Measurements from ENCODE around the gene CDC14A.

CDC14A gene

DNA sequence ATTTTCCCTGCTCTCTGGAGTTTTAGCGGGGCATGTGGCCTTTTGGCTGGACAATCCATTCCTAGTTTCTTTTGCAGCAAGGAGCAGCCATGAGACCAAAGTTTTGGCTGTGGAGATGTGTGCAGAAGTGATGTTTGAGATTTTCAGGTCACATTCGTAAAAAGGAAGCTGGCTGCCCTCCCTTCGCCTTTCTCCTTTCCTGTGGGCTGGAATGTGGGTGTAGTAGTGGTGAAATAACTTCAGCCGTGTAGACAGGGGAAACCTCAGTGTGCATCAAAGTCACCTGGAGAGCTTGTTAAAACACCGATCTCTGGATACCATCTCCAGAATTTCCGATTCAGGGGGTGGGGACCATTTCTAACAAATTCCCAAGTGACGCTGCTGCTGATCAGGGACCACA is 180.3 kb downstream of the CDC14A start:
- DNase-seq (ENCODE audit: low read depth in 2 of 2) = no peak

DNA sequence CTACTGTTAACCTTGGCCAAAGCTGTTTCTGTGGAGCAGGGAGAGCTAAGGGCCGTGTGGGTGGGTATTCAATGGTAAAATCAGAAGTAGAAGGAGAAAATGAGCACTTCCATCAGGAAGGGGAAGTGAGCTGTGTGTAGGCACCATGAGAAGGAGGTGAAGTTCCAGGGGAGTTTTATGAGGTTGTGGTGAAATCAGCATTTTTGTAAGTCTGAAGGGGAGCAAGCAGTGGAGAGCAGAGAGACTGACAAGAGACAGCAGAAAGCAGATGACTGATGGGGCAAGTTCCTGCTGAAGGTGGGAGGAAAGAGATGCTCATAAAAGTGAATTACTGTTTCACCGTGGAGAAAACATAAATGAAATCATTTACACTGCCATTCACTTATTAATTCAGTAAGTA is 183.0 kb downstream of the CDC14A start:
- DNase-seq (ENCODE audit: low read depth in 2 of 2) = no peak

DNA sequence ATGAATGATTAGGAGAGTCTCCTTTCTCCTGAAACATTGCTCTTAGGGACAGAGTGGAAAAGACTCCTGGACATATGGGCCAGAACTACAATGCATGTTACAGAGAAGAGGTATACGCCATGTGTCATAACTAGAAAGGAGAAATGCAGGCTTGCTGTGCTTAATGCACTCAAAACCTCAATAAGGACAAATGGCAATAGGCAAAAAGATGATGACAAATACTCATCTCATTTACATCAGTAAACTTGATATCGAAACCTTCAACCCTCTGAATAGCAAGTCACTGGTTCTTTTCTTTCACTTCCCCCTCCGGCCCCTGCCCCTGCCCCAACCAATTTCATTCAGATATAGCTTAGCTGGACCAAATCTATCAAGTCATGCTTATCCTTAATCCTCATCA is 183.7 kb downstream of the CDC14A start:
- DNase-seq (ENCODE audit: low read depth in 2 of 2) = no peak

DNA sequence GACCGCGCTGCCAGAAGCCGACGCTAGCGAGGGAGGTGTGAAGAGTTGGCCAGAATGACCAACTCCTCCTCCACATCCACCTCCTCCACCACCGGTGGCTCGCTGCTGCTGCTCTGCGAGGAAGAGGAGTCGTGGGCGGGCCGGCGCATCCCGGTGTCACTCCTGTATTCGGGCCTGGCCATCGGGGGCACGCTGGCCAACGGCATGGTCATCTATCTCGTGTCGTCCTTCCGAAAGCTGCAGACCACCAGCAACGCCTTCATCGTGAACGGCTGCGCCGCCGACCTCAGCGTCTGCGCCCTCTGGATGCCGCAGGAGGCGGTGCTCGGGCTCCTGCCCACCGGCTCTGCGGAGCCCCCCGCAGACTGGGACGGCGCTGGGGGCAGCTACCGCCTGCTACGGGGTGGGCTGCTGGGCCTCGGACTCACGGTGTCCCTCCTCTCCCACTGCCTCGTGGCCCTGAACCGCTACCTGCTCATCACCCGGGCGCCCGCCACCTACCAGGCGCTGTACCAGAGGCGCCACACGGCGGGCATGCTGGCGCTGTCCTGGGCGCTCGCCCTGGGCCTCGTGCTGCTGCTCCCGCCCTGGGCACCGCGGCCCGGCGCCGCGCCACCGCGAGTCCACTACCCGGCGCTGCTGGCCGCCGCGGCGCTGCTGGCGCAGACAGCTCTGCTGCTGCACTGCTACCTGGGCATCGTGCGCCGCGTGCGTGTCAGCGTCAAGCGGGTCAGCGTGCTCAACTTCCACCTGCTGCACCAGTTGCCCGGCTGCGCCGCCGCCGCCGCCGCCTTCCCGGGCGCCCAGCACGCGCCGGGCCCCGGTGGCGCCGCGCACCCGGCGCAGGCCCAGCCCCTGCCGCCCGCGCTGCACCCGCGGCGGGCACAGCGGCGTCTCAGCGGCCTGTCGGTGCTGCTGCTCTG is 186.9 kb downstream of the CDC14A start:
- no peak for DNase-seq (ENCODE audit: low read depth in 2 of 2)

DNA sequence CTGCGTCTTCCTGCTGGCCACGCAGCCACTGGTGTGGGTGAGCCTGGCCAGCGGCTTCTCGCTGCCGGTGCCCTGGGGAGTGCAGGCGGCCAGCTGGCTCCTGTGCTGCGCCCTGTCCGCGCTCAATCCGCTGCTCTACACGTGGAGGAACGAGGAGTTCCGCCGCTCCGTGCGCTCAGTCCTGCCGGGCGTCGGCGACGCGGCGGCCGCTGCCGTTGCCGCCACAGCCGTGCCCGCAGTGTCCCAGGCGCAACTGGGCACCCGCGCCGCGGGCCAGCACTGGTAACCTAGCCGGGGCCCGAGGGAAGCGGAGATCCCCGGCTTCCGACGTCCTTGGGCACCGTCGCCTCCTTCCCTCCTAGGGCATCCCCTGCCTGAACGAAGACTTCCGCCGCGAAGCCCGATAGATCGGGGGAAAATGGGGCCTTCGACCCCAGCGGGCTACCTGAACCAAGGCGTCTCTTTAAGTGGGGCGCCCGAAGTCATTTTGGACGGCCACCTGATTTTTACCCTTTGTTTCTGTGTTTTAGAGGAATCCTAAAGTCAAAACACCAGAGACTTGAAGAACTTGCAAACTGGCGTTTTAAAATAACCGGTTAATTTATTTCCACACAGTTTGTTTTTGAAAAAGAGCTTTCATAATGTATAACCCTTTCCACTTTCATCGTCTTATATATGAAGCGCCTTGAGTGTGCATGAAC is 187.7 kb downstream of the CDC14A start:
- no peak for DNase-seq (ENCODE audit: low read depth in 2 of 2)

DNA sequence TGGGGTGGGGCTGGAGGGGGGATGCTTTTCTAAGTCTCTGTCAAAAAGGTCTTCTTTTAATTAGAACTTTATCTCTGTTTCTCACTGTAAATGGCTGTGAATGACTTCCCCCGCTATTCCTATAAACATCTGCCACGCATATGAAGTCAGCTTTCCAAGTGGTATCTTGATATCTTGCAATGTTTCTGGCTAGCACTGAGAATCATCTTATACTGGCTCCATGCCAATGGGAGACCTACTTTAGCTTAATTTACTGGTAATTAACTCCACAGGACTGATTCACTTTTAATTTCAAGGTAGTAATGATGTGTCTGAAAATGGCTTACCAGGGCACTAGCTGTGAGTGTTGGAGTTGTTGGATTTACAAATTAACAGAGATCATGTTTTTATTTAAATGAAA is 190.0 kb downstream of the CDC14A start:
- no peak for DNase-seq (ENCODE audit: low read depth in 2 of 2)

DNA sequence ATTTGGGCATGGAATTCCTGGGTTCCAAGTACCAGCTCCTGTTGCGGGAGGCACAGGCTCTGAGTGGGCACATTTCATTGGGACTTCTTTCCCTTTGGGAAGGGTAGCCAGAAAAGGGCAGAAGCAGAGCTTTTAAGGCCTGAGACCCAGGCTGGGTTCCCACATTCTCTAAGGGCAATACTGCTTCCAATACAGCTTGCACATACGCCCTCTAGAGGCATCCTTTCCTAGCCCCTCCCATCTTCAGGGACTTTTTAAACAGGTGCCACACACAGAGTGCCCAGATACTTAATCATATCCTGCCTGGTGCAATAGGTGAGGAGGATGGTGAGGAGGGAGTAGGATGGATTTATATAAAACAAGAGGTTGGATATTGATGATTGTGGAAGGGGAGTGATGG is 191.3 kb downstream of the CDC14A start:
- DNase-seq (ENCODE audit: low read depth in 2 of 2) = no peak

DNA sequence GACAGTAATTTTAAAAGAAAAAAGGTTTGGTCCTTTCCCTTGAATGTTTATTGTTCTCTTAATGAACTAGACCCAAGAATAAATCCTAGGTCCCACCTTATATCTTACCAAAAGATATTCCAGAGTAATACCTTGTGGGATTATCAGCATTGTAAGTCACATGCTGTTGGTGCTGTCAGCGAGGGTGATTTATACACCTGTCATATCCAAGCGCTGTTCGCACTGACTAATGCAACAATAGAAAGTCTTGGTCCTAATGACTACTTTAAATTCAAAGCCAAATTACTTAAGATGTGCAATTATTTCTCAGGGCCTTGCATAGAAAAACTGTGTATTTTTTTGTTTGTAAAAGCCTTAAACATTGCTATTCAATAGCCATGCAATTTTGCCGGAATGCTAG is 192.5 kb downstream of the CDC14A start:
- no peak for DNase-seq (ENCODE audit: low read depth in 2 of 2)

DNA sequence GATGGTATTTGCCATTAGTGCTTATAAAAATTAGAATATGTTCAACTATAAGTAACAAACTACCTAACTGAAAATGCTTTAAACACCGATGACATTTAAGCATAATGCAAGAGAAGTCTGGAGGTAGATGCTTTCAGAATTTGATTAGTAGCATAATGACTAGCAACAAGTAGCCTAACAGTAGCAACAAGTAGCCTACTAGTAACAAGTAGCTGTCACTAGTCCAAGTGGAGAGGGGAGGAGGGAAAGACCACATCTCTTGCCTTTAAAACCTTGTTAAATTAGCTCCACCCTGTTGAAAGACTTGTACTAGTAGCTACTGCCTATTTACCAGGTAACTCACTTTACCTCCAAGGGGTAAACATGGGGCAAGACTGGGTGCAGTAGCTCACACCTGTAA is 193.5 kb downstream of the CDC14A start:
- DNase-seq (ENCODE audit: low read depth in 2 of 2) = no peak

DNA sequence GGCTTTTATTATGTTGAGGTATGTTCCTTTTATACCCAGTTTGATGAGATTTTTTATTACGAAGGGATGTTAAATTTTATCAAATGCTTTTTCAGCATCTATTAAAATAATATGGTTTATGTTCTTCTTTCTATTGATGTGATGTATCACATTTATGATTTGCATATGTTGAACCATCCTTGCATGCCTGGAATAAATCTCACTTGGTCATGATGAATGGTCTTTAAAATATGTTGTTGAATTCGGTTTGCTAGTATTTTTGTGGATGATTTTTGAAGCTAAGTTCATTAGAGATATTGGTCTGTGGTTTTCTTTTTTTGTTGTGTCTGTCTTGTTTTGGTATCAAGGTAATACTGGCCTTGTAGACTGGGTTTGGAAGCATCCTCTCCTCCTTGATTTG is 199.7 kb downstream of the CDC14A start:
- no peak for DNase-seq (ENCODE audit: low read depth in 2 of 2)

DNA sequence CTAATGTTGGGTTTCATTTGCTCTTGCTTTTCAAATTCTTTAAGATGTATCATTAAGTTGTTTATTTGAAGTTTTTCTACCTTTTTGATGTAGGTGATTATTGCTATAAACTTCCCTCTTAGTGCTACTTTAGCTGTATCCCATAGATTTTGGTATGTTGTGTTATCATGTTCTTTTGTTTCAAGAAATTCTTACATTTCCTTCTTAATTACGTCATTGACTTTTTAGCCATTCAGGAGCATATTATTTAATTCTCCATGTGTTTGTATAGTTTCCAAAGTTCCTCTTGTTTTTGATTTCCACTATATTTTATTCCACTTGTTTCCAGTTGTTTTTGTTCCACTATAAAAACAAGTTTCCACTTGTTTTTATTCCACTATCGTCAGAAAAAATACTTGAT is 200.6 kb downstream of the CDC14A start:
- DNase-seq (ENCODE audit: low read depth in 2 of 2) = no peak

DNA sequence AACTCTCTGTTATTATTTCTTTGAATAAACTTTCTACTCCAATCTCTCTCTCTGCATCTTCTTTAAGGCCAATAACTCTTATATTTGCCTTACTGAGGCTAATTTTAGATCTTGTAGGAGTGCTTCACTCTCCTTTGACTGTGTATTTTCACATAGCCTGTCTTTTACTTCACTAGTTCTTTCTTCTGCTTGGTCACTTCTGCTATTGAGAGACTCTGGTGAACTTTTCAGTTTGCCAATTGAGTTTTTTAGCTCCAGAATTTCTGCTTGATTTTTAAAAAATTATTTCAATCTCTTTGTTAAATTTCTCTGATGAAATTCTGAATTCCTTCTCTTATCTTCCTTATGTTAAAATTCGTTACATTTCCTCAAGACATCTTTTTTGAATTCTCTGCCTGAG is 203.9 kb downstream of the CDC14A start:
- no peak for DNase-seq (ENCODE audit: low read depth in 2 of 2)

DNA sequence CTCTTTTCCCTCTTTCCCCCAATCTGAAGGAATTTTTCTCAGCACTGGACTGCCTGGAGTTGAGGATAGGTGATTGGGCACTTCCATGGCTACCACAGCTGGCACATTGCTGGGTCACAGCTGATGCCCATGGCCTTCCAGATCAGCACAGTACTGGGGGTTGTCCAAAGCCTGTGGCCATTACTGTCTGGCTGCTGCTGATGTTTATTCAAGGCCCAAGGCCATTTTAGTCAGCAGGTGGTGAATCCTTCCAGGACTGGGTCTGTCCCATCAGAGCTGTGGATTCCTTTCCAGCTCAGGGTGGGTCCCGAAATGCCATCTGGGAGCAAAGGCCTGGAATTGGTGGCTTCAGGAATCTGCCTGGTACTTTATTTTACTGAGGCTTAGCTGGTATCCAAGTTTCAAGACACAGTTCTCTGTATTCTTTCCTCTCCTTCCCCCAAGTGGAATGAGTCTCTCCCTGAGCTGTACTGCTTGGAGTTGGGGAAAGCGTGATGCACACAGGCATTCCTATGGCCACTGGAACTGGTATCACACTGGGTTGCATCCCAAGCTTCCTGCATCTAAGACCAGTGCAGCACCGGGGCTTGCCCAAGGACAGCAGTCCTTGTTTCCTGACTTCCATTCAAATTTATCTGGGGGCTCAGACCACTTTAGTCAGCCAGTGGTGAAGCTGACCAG is 204.8 kb downstream of the CDC14A start:
- DNase-seq (ENCODE audit: low read depth in 2 of 2) = no peak

DNA sequence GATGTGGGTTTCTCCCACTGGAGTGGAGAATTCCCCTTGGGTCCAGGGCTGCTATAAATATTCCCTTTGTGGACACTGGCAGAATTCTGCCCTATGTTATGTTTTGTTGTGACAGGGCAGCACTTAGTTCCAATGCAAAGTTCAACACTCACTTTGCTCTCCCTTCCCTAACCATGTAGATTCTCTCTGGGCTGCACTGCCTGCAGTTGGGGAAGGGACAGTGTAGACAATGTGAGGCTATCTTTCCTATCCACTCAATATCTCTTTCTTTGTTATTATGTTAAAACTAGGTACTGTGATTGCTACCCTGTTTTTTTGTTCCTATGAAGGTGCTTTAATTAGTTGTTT is 205.3 kb downstream of the CDC14A start:
- no peak for DNase-seq (ENCODE audit: low read depth in 2 of 2)

DNA sequence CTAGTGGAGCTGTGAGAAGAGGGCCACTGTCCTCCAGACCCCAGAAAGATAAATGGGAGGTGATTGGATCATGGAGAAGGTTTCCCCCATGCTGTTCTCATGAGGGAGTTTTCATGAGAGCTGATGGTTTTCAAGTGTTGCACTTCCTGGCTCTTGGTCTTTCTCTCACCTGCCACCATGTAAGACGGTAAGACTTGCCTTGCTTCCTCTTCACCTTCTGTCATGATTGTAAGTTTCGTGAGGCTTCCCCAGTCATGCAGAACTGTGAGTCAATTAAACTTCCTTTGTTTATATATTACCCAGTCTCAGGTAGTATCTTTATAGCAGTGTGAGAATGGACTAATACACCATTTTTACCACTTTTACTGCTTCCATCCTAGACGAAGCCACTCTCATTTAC is 213.2 kb downstream of the CDC14A start:
- no peak for DNase-seq (ENCODE audit: low read depth in 2 of 2)

DNA sequence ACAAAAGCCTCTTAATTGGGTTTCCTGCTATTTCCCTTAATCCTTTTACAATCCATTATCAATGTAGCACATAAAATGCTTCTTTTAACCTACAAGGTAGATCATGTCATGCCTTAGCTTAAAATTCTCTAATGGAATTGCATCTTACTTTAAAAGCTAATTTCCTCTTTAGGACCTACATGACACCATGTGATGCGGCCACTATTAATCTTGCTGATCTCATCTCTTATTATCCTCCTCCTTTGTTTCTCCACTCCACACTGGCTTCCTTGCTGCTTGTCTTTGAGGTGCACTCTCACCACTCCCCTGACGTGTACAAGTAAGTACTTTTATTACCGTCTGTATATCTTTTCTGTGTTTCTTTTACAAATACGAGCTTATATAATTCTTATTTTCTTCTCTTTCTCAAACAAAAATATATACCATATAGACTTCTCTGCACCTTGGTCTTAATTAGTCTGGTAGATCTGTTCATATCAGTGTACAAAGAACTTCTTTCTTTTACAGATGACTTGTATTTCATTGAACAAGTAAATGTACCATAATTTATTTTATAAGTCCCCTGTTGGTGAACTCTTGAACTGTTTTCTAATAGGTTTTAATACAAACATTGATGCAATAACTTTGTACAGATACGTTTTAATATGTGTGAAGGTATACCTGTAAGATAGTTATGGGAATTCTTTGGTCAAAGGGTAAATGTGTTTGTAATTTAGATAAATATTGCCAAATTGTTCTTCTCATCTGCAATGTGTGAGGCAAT is 213.8 kb downstream of the CDC14A start:
- no peak for DNase-seq (ENCODE audit: low read depth in 2 of 2)

DNA sequence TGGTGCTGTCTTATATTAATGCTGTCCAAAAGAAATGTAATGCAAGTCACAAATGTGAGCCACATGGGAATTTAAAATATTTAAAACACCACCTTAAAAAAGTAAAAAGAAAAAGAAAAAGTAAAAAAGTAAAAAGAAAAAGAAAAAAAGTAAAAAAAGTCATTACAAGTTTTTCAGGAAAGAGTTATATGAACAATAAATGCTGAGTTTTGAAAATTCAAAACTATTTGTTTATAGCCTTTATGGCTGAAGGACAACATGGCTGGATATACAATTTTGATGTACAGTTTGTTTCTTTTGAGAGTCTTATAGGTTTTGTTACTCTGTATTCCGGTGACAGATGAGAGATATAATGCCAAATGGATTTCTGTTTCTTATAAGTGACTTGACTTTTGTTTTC is 214.8 kb downstream of the CDC14A start:
- DNase-seq (ENCODE audit: low read depth in 2 of 2) = no peak

Measured in activated CD8-positive, alpha-beta memory T cell treated with anti-CD3 and anti-CD28 coated beads for 4 hours (primary cell).